ENCODE data around the gene FAM76B.

DNA sequence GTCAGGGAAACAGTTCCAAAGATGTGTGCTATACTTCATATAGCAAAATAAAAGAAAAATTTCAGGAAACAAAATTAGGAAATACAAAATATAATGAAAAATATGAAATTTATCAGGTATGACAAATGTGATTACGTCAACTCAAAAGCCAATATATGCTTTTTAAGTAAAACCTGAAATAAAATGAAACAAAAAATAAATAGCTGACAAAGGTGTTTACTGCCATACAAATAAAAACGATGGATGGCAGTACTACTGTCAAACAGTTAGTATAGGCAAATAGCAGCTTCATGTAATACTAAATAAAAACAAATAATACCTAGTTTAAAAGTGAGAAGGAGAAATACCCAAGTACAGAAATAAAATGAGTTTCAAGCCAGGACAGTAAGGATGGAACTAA, 14.4 kb upstream of the FAM76B start:
- TF ChIP-seq ZNF70 (CRISPR knock-in tag; IDR thresholded peaks at IDR 0.05) (no peak), ZNF565 (CRISPR knock-in tag; conservative IDR thresholded peaks at IDR 0.05; ENCODE audit: low read depth) (no peak), ZFP3 (CRISPR knock-in tag; IDR thresholded peaks at IDR 0.05) (no peak), CSDC2 (CRISPR knock-in tag; IDR thresholded peaks at IDR 0.05) (no peak), GLIS3 (CRISPR knock-in tag; IDR thresholded peaks at IDR 0.05) (no peak), ARNTL (CRISPR knock-in tag; IDR thresholded peaks at IDR 0.05; ENCODE audit: borderline replicate concordance, low read depth) (no peak)
- TF ChIP-seq, protein P1, sequence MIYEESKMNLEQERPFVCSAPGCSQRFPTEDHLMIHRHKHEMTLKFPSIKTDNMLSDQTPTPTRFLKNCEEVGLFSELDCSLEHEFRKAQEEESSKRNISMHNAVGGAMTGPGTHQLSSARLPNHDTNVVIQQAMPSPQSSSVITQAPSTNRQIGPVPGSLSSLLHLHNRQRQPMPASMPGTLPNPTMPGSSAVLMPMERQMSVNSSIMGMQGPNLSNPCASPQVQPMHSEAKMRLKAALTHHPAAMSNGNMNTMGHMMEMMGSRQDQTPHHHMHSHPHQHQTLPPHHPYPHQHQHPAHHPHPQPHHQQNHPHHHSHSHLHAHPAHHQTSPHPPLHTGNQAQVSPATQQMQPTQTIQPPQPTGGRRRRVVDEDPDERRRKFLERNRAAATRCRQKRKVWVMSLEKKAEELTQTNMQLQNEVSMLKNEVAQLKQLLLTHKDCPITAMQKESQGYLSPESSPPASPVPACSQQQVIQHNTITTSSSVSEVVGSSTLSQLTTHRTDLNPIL (CRISPR knock-in tag; IDR thresholded peaks at IDR 0.05; ENCODE audit: low read depth), result no peak
- TF ChIP-seq, protein P2, sequence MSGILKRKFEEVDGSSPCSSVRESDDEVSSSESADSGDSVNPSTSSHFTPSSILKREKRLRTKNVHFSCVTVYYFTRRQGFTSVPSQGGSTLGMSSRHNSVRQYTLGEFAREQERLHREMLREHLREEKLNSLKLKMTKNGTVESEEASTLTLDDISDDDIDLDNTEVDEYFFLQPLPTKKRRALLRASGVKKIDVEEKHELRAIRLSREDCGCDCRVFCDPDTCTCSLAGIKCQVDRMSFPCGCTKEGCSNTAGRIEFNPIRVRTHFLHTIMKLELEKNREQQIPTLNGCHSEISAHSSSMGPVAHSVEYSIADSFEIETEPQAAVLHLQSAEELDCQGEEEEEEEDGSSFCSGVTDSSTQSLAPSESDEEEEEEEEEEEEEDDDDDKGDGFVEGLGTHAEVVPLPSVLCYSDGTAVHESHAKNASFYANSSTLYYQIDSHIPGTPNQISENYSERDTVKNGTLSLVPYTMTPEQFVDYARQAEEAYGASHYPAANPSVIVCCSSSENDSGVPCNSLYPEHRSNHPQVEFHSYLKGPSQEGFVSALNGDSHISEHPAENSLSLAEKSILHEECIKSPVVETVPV (CRISPR knock-in tag; IDR thresholded peaks at IDR 0.05), result no peak
- TF ChIP-seq, protein P3, sequence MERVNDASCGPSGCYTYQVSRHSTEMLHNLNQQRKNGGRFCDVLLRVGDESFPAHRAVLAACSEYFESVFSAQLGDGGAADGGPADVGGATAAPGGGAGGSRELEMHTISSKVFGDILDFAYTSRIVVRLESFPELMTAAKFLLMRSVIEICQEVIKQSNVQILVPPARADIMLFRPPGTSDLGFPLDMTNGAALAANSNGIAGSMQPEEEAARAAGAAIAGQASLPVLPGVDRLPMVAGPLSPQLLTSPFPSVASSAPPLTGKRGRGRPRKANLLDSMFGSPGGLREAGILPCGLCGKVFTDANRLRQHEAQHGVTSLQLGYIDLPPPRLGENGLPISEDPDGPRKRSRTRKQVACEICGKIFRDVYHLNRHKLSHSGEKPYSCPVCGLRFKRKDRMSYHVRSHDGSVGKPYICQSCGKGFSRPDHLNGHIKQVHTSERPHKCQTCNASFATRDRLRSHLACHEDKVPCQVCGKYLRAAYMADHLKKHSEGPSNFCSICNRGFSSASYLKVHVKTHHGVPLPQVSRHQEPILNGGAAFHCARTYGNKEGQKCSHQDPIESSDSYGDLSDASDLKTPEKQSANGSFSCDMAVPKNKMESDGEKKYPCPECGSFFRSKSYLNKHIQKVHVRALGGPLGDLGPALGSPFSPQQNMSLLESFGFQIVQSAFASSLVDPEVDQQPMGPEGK (CRISPR knock-in tag; IDR thresholded peaks at IDR 0.05; ENCODE audit: borderline replicate concordance), result no peak

Data from SK-N-SH treated with all-trans-retinoic acid at 6 μM for 48 hours (cell line).